Astrocyte (in vitro differentiated cells and primary cell): ENCODE results near the gene NTM. TPM values are rescaled to one million over a fixed set of nuclear protein-coding genes. Genes with fewer than 3 reads are reported as not detected.

Experiments used
- DNase-seq: peaks from one replicate; pipeline ENCODE4 v3.0.0-alpha.2; 2010; ENCODE audit warnings: low read depth
- FAIRE-seq: peaks from 2 replicates; lab custom pipeline; 2011; peaks lifted over from hg19 to GRCh38; lab: Jason Lieb, UNC
- H2AFZ ChIP-seq: 2 replicates; pipeline ENCODE4 v1.6.0; 2012; ENCODE audit warnings: low read depth, low read length, inconsistent platforms
- H3K27ac ChIP-seq: 2 replicates; pipeline ENCODE4 v1.5.1; 2011; ENCODE audit warnings: low read depth, low read length, inconsistent platforms
- H3K27me3 ChIP-seq: 2 replicates; pipeline ENCODE4 v1.6.0; 2011; ENCODE audit warnings: low read length, inconsistent platforms; ENCODE audit not compliant: insufficient read depth
- H3K36me3 ChIP-seq: 2 replicates; pipeline ENCODE4 v1.5.1; 2011; ENCODE audit warnings: low read length, inconsistent platforms; ENCODE audit not compliant: insufficient read depth
- H3K4me1 ChIP-seq: 2 replicates; pipeline ENCODE4 v1.5.1; 2011; ENCODE audit warnings: low read length, inconsistent platforms; ENCODE audit not compliant: insufficient read depth
- H3K4me2 ChIP-seq: 2 replicates; pipeline ENCODE4 v1.6.0; 2012; ENCODE audit warnings: low read length, inconsistent platforms
- H3K4me3 ChIP-seq: 2 replicates; pipeline ENCODE4 v1.5.1; 2011; ENCODE audit warnings: low read depth, mild to moderate bottlenecking, low read length, inconsistent platforms; ENCODE audit not compliant: insufficient read depth
- H3K79me2 ChIP-seq: 2 replicates; pipeline ENCODE4 v1.6.0; 2012; ENCODE audit warnings: mild to moderate bottlenecking, low read length, inconsistent platforms; ENCODE audit not compliant: insufficient read depth
- H3K9ac ChIP-seq: 2 replicates; pipeline ENCODE4 v1.6.0; 2012; ENCODE audit warnings: mild to moderate bottlenecking, low read length, inconsistent platforms
- H3K9me3 ChIP-seq: 2 replicates; pipeline ENCODE4 v1.5.1; 2012; ENCODE audit warnings: low read depth, mild to moderate bottlenecking, low read length, inconsistent platforms; ENCODE audit not compliant: insufficient read depth
- H4K20me1 ChIP-seq: 2 replicates; pipeline ENCODE4 v1.6.0; 2012; ENCODE audit warnings: low read length, inconsistent platforms; ENCODE audit not compliant: insufficient read depth
- H3K27ac Mint-ChIP-seq: one replicate; pipeline ENCODE4 v1.8.0; 2021; ENCODE audit warnings: mild to moderate bottlenecking, mixed read lengths; ENCODE audit not compliant: unreplicated experiment
- H3K27me3 Mint-ChIP-seq: one replicate; pipeline ENCODE4 v1.8.0; 2021; ENCODE audit warnings: low read depth, mixed read lengths; ENCODE audit not compliant: unreplicated experiment
- H3K36me3 Mint-ChIP-seq: one replicate; pipeline ENCODE4 v1.8.0; 2021; ENCODE audit warnings: low read depth, mixed read lengths; ENCODE audit not compliant: unreplicated experiment
- H3K4me1 Mint-ChIP-seq: one replicate; pipeline ENCODE4 v1.8.0; 2021; ENCODE audit warnings: low read depth, mixed read lengths; ENCODE audit not compliant: unreplicated experiment
- H3K4me3 Mint-ChIP-seq: one replicate; pipeline ENCODE4 v1.8.0; 2021; ENCODE audit warnings: mild to moderate bottlenecking, moderate library complexity, mixed read lengths; ENCODE audit not compliant: unreplicated experiment
- H3K9me3 Mint-ChIP-seq: one replicate; pipeline ENCODE4 v1.8.0; 2021; ENCODE audit warnings: mild to moderate bottlenecking, mixed read lengths; ENCODE audit not compliant: unreplicated experiment
- CTCF ChIP-seq: IDR thresholded peaks from 2 replicates; pipeline ENCODE4 v1.5.1; 2011; ENCODE audit warnings: low read depth, mild to moderate bottlenecking, inconsistent platforms, low read length, moderate library complexity; ENCODE audit not compliant: insufficient read depth
- EZH2 ChIP-seq: IDR thresholded peaks from 2 replicates; pipeline ENCODE4 v1.6.1; 2012; ENCODE audit warnings: mild to moderate bottlenecking, low read length, inconsistent platforms; ENCODE audit not compliant: insufficient read depth
- total RNA-seq: library from RNA; stranded (reverse); gene quantifications from 2 replicates; pipeline ENCODE4 v1.2.1, GENCODE V29; 2021

NTM gene
- total RNA-seq, 1 donor from 2014 or later = 98.2 TPM

DNA sequence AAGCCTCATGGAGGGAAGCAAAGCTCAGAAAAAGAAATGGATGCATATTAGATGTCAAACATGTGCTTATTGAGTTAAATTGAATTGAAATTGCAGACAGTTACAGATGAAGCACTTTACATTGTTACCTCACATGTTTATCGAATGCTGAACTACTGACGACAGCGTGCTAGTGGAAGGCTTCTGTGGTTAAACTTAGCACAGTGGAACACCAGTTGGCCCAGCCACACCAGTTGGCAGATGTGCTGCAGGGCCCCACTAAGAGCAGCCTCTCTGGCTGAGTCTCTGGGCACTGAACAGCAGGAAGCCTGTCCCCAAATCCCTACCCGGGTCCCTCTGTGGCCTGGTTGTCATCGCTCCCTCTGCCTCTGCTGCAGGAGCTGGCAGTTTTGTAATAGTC, 242.1 kb downstream of the NTM start:
- TF ChIP-seq EZH2 (no peak), CTCF (no peak)
- Histone ChIP-seq H3K27me3 (peaks cover 7% of the 10 kb centered on the region), H3K79me2 (no peaks in the 10 kb centered on the region), H3K36me3 (no peaks in the 10 kb centered on the region), H2AFZ (no peak overlapping the region), H3K9ac (no peak overlapping the region), H3K4me3 (no peak overlapping the region), H3K4me1 (peaks cover 31% of the 10 kb centered on the region), H4K20me1 (no peaks in the 10 kb centered on the region), H3K4me2 (no peak overlapping the region), H3K27ac (no peak overlapping the region), H3K9me3 (no peaks in the 10 kb centered on the region)
- no peaks in the 10 kb centered on the region for H3K9me3 Mint-ChIP-seq
- no peak overlapping the region for H3K27ac Mint-ChIP-seq
- FAIRE-seq = no peak
- peaks cover 25% of the 10 kb centered on the region for H3K27me3 Mint-ChIP-seq
- no peak overlapping the region for H3K4me3 Mint-ChIP-seq
- peaks cover 45% of the 10 kb centered on the region for H3K4me1 Mint-ChIP-seq
- DNase-seq = no peak
- no peaks in the 10 kb centered on the region for H3K36me3 Mint-ChIP-seq

- no peak for TF ChIP-seq EZH2
- TF ChIP-seq CTCF = no peak
- Mint-ChIP-seq H3K27ac (no peak overlapping the region), H3K27me3 (peaks cover 27% of the 10 kb centered on the region), H3K36me3 (no peaks in the 10 kb centered on the region), H3K4me1 (peaks cover 36% of the 10 kb centered on the region), H3K4me3 (no peak overlapping the region), H3K9me3 (no peaks in the 10 kb centered on the region)
- Histone ChIP-seq H2AFZ (no peak overlapping the region), H3K36me3 (no peaks in the 10 kb centered on the region), H3K27me3 (peaks cover 7% of the 10 kb centered on the region), H3K79me2 (no peaks in the 10 kb centered on the region), H4K20me1 (no peaks in the 10 kb centered on the region), H3K4me1 (peaks cover 17% of the 10 kb centered on the region), H3K4me2 (no peak overlapping the region), H3K9me3 (no peaks in the 10 kb centered on the region), H3K4me3 (no peak overlapping the region), H3K9ac (no peak overlapping the region), H3K27ac (no peak overlapping the region)
- DNase-seq (no peak), FAIRE-seq (no peak)
These were observed 244.2 kb downstream of the NTM start for GRCh38 chr11:131614631-131615030.

GRCh38 chr11:131615611-131616010, 245.2 kb downstream of the NTM start:
- FAIRE-seq = no peak
- H3K4me3 Mint-ChIP-seq = no peak overlapping the region

More at GRCh38 chr11:131615611-131616010, 245.2 kb downstream of the NTM start:
- TF ChIP-seq CTCF (no peak), EZH2 (no peak)
- H3K36me3 Mint-ChIP-seq = no peaks in the 10 kb centered on the region
- Histone ChIP-seq H3K4me3 (no peak overlapping the region), H3K27ac (no peak overlapping the region), H3K4me2 (peak overlapping the region; percentile 23), H4K20me1 (no peaks in the 10 kb centered on the region), H3K36me3 (no peaks in the 10 kb centered on the region), H3K4me1 (peaks cover 7% of the 10 kb centered on the region), H3K9ac (no peak overlapping the region), H3K27me3 (peaks cover 7% of the 10 kb centered on the region), H2AFZ (peak overlapping the region; percentile 32), H3K9me3 (no peaks in the 10 kb centered on the region), H3K79me2 (no peaks in the 10 kb centered on the region)
- DNase-seq = peak; percentile 54
- H3K27me3 Mint-ChIP-seq = peaks cover 27% of the 10 kb centered on the region
- no peaks in the 10 kb centered on the region for H3K9me3 Mint-ChIP-seq
- H3K27ac Mint-ChIP-seq = no peak overlapping the region
- H3K4me1 Mint-ChIP-seq = peaks cover 26% of the 10 kb centered on the region
